A673 (cell line): ENCODE data around the gene RASL10B. TPM values are rescaled to one million over a fixed set of nuclear protein-coding genes. Genes with fewer than 3 reads are reported as not detected.
"Not testable (repeated sequence)": the region's sequence is repeated elsewhere in the genome, so short reads cannot be mapped to it uniquely, and the experiment has no call there.

Source experiments
- BruUV-seq: library from RNA; stranded (reverse); fragments of 400-500 nt; replicated peaks from 2 replicates; lab custom pipeline; 2021; lab: Mats Ljungman, UMichigan
- CTCF ChIA-PET: fragments of 300-600 bp; sonication (Branson Sonifier 250); formaldehyde crosslinking; loops from one replicate; lab custom pipeline; 2022; ENCODE audit warnings: antibody characterized with exemption; lab: Charles Lee
- POLR2A ChIA-PET: fragments of 300-600 bp; sonication (Branson Sonifier 250); formaldehyde crosslinking; loops from one replicate; lab custom pipeline; 2022; ENCODE audit warnings: antibody characterized with exemption; ENCODE audit not compliant: low non-redundant PET; lab: Charles Lee
- DNase-seq: peaks from one replicate; pipeline ENCODE4 v3.0.0-alpha.2; 2015; ENCODE audit warnings: low spot score
- H3K27ac ChIP-seq: fragments of 200-600 bp; sonication (generic); 2 replicates; pipeline ENCODE4 v1.5.1; 2016; ENCODE audit warnings: mixed run types, low read depth, mild to moderate bottlenecking, mixed read lengths, antibody characterized with exemption, low read length; ENCODE audit not compliant: poor library complexity, severe bottlenecking
- H3K27me3 ChIP-seq: fragments of 200-600 bp; sonication (generic); replicated peaks from 2 replicates; pipeline ENCODE4 v1.6.1; 2017; ENCODE audit warnings: mixed run types, low read depth, mild to moderate bottlenecking, mixed read lengths, antibody characterized with exemption, low read length; ENCODE audit not compliant: insufficient read depth, poor library complexity
- H3K36me3 ChIP-seq: fragments of 200-600 bp; sonication (generic); 2 replicates; pipeline ENCODE4 v1.6.1; 2016; ENCODE audit warnings: mixed run types, mild to moderate bottlenecking, mixed read lengths, antibody characterized with exemption, low read length; ENCODE audit not compliant: insufficient read depth, poor library complexity, severe bottlenecking
- H3K4me1 ChIP-seq: fragments of 200-600 bp; sonication (generic); 2 replicates; pipeline ENCODE4 v1.6.1; 2017; ENCODE audit warnings: mixed run types, mild to moderate bottlenecking, mixed read lengths, antibody characterized with exemption, low read length; ENCODE audit not compliant: insufficient read depth, poor library complexity, severe bottlenecking
- H3K4me3 ChIP-seq: fragments of 200-600 bp; sonication (generic); 2 replicates; pipeline ENCODE4 v1.5.1; 2016; ENCODE audit warnings: low read depth, mixed run types, mild to moderate bottlenecking, mixed read lengths, low read length; ENCODE audit not compliant: poor library complexity, severe bottlenecking
- H3K9me3 ChIP-seq: fragments of 200-600 bp; sonication (generic); 2 replicates; pipeline ENCODE4 v1.6.1; 2016; ENCODE audit warnings: mixed run types, low read depth, mild to moderate bottlenecking, mixed read lengths, antibody characterized with exemption, low read length; ENCODE audit not compliant: poor library complexity, severe bottlenecking
- CTCF ChIP-seq: fragments of 300-800, 200-600 bp; sonication (generic); conservative IDR thresholded peaks from 2 replicates; pipeline ENCODE4 v1.5.1; 2017; ENCODE audit warnings: low read depth, mild to moderate bottlenecking, antibody characterized with exemption, low read length, moderate library complexity, mixed read lengths
- EZH2 ChIP-seq: fragments of 200-600 bp; sonication (generic); IDR thresholded peaks from 2 replicates; pipeline ENCODE4 v1.6.1; 2017; ENCODE audit warnings: borderline replicate concordance, low read depth, mild to moderate bottlenecking, mixed read lengths, antibody characterized with exemption, low read length; ENCODE audit not compliant: poor library complexity, severe bottlenecking
- intact Hi-C: fragments of 100-400 bp; cut with micrococcal nuclease; formaldehyde crosslinking; loops from one replicate; pipeline ENCODE4 v1.10.0; 2022; ENCODE audit not compliant: unreplicated experiment
- total RNA-seq: library from RNA; stranded (reverse); gene quantifications from 2 replicates; pipeline ENCODE4 v1.2.3, GENCODE V29; 2021

The RASL10B gene
- total RNA-seq, 1 experiment from 2014 or later, result 15.9 TPM

- intact Hi-C loops, result loop anchor here (5.0 to 10.0 kb wide), 3 partner anchors 207 to 577 kb away; no protein-coding TSS in a partner anchor
- H3K4me1 ChIP-seq, result no peaks in the 10 kb centered on the region
- no peaks in the 10 kb centered on the region for H3K36me3 ChIP-seq
- CTCF ChIA-PET, result no interaction called here
- no peak overlapping the region for H3K4me3 ChIP-seq
- POLR2A ChIA-PET, result no interaction called here
- DNase-seq, result no peak
- no TSS peak for BruUV-seq
- TF ChIP-seq CTCF (no peak), EZH2 (no peak)
- H3K9me3 ChIP-seq, result no peaks in the 10 kb centered on the region
- H3K27ac ChIP-seq, result no peak overlapping the region
- no peaks in the 10 kb centered on the region for H3K27me3 ChIP-seq
Measured at GRCh38 chr17:35748979-35749378, 17.5 kb downstream of the RASL10B start.

- Histone ChIP-seq H3K4me3 (no peak overlapping the region), H3K27ac (no peak overlapping the region), H3K9me3 (no peaks in the 10 kb centered on the region), H3K36me3 (no peaks in the 10 kb centered on the region), H3K4me1 (no peaks in the 10 kb centered on the region), H3K27me3 (no peaks in the 10 kb centered on the region)
- ChIA-PET CTCF (interaction anchor here (0.6 kb wide), 1 partner anchor 52 kb away, joined by 3 read pairs; no protein-coding TSS in a partner anchor), POLR2A (no interaction called here)
- no TSS peak for BruUV-seq
- intact Hi-C loops, result loop anchor here (5.0 to 10.0 kb wide), 3 partner anchors 207 to 577 kb away; no protein-coding TSS in a partner anchor
- TF ChIP-seq CTCF (no peak), EZH2 (no peak)
- no peak for DNase-seq
Measured at GRCh38 chr17:35749560-35750412, 18.3 kb downstream of the RASL10B start.

- H3K36me3 ChIP-seq, result no peaks in the 10 kb centered on the region
- CTCF ChIA-PET, result no interaction called here
- TF ChIP-seq EZH2, result no peak
- TF ChIP-seq CTCF, result no peak
- no peaks in the 10 kb centered on the region for H3K27me3 ChIP-seq
- no peaks in the 10 kb centered on the region for H3K9me3 ChIP-seq
- POLR2A ChIA-PET, result interaction anchor here (0.6 kb wide), 1 partner anchor 324 kb away, joined by 3 read pairs; no protein-coding TSS in a partner anchor
- no peak for DNase-seq
- H3K4me1 ChIP-seq, result no peaks in the 10 kb centered on the region
- H3K4me3 ChIP-seq, result no peak overlapping the region
- intact Hi-C loops, result no loop called here
- BruUV-seq, result no TSS peak
- no peak overlapping the region for H3K27ac ChIP-seq
Measured at GRCh38 chr17:35750526-35751395, 19.3 kb downstream of the RASL10B start.

GRCh38 chr17:35751541-35751940 lies 20.1 kb downstream of the RASL10B start:
- BruUV-seq, H3K27me3 ChIP-seq, H3K36me3 ChIP-seq, intact Hi-C loops, H3K27ac ChIP-seq, H3K4me3 ChIP-seq, CTCF ChIA-PET, H3K9me3 ChIP-seq, H3K4me1 ChIP-seq, DNase-seq: not testable (repeated sequence)
- POLR2A ChIA-PET, result interaction anchor here (0.6 kb wide), 1 partner anchor 325 kb away, joined by 3 read pairs; no protein-coding TSS in a partner anchor
